Skeletal muscle satellite cell (primary cell): Measurements from ENCODE around the gene TMPRSS6.

Experiments used
- H3K27me3 ChIP-seq: 2 replicates; pipeline ENCODE4 v1.7.0; 2013; ENCODE audit warnings: low read length; ENCODE audit not compliant: control insufficient read depth, insufficient read depth
- H3K36me3 ChIP-seq: 2 replicates; pipeline ENCODE4 v1.7.0; 2013; ENCODE audit warnings: mild to moderate bottlenecking, control low read depth, low read length; ENCODE audit not compliant: insufficient read depth
- H3K4me1 ChIP-seq: 2 replicates; pipeline ENCODE4 v1.7.0; 2013; ENCODE audit warnings: low read length; ENCODE audit not compliant: control insufficient read depth, insufficient read depth
- H3K4me2 ChIP-seq: 2 replicates; pipeline ENCODE4 v1.7.0; 2013; ENCODE audit warnings: mild to moderate bottlenecking, low read length
- H3K4me3 ChIP-seq: 2 replicates; pipeline ENCODE4 v1.7.0; 2013; ENCODE audit warnings: low read length
- H3K9ac ChIP-seq: 2 replicates; pipeline ENCODE4 v1.7.0; 2013; ENCODE audit warnings: mild to moderate bottlenecking, low read depth, low read length, moderate library complexity
- H3K9me3 ChIP-seq: replicated peaks from 2 replicates; pipeline ENCODE4 v1.7.0; 2013; ENCODE audit warnings: mild to moderate bottlenecking, control low read depth, low read length

TMPRSS6 gene

GRCh38 chr22:37138849-37139561 is 29.5 kb upstream of the TMPRSS6 start:
- Histone ChIP-seq H3K9ac (no peak overlapping the region), H3K4me2 (no peak overlapping the region), H3K36me3 (no peaks in the 10 kb centered on the region), H3K9me3 (no peaks in the 10 kb centered on the region), H3K4me1 (no peaks in the 10 kb centered on the region), H3K4me3 (no peak overlapping the region), H3K27me3 (peaks cover 70% of the 10 kb centered on the region)

GRCh38 chr22:37137903-37138665 is 28.6 kb upstream of the TMPRSS6 start:
- no peaks in the 10 kb centered on the region for H3K4me1 ChIP-seq
- no peak overlapping the region for H3K4me2 ChIP-seq
- H3K9ac ChIP-seq, result no peak overlapping the region
- no peak overlapping the region for H3K4me3 ChIP-seq
- peaks cover 61% of the 10 kb centered on the region for H3K27me3 ChIP-seq
- no peaks in the 10 kb centered on the region for H3K9me3 ChIP-seq
- no peaks in the 10 kb centered on the region for H3K36me3 ChIP-seq

GRCh38 chr22:37137131-37137530 is 27.6 kb upstream of the TMPRSS6 start:
- Histone ChIP-seq H3K9ac (no peak overlapping the region), H3K4me3 (no peak overlapping the region), H3K36me3 (no peaks in the 10 kb centered on the region), H3K4me1 (no peaks in the 10 kb centered on the region), H3K4me2 (no peak overlapping the region), H3K9me3 (no peaks in the 10 kb centered on the region), H3K27me3 (peaks cover 53% of the 10 kb centered on the region)

GRCh38 chr22:37135023-37135422 is 25.5 kb upstream of the TMPRSS6 start:
- Histone ChIP-seq H3K4me1 (no peaks in the 10 kb centered on the region), H3K4me3 (no peak overlapping the region), H3K9me3 (no peaks in the 10 kb centered on the region), H3K27me3 (peaks cover 56% of the 10 kb centered on the region), H3K36me3 (no peaks in the 10 kb centered on the region), H3K9ac (no peak overlapping the region), H3K4me2 (no peak overlapping the region)

GRCh38 chr22:37133304-37134018 is 23.9 kb upstream of the TMPRSS6 start:
- Histone ChIP-seq H3K4me3 (no peak overlapping the region), H3K9ac (no peak overlapping the region), H3K27me3 (peaks cover 59% of the 10 kb centered on the region), H3K4me2 (no peak overlapping the region), H3K9me3 (no peaks in the 10 kb centered on the region), H3K4me1 (no peaks in the 10 kb centered on the region), H3K36me3 (no peaks in the 10 kb centered on the region)

- peaks cover 61% of the 10 kb centered on the region for H3K27me3 ChIP-seq
- H3K4me3 ChIP-seq, result no peak overlapping the region
- H3K9ac ChIP-seq, result no peak overlapping the region
- H3K4me2 ChIP-seq, result no peak overlapping the region
- H3K4me1 ChIP-seq, result no peaks in the 10 kb centered on the region
- H3K36me3 ChIP-seq, result no peaks in the 10 kb centered on the region
- no peaks in the 10 kb centered on the region for H3K9me3 ChIP-seq
Observed at GRCh38 chr22:37132773-37133172, 23.3 kb upstream of the TMPRSS6 start.

- Histone ChIP-seq H3K9me3 (no peaks in the 10 kb centered on the region), H3K36me3 (no peaks in the 10 kb centered on the region), H3K9ac (no peak overlapping the region), H3K4me2 (no peak overlapping the region), H3K27me3 (peaks cover 55% of the 10 kb centered on the region), H3K4me1 (no peaks in the 10 kb centered on the region), H3K4me3 (no peak overlapping the region)
Observed at GRCh38 chr22:37129866-37130441, 20.4 kb upstream of the TMPRSS6 start.

- no peak overlapping the region for H3K4me2 ChIP-seq
- peaks cover 55% of the 10 kb centered on the region for H3K27me3 ChIP-seq
- no peak overlapping the region for H3K9ac ChIP-seq
- H3K9me3 ChIP-seq, result no peaks in the 10 kb centered on the region
- no peaks in the 10 kb centered on the region for H3K4me1 ChIP-seq
- no peak overlapping the region for H3K4me3 ChIP-seq
- no peaks in the 10 kb centered on the region for H3K36me3 ChIP-seq
Observed at GRCh38 chr22:37128555-37129281, 19.2 kb upstream of the TMPRSS6 start.

GRCh38 chr22:37127350-37127878 is 17.9 kb upstream of the TMPRSS6 start:
- Histone ChIP-seq H3K4me1 (no peaks in the 10 kb centered on the region), H3K4me3 (no peak overlapping the region), H3K4me2 (no peak overlapping the region), H3K27me3 (peaks cover 69% of the 10 kb centered on the region), H3K36me3 (no peaks in the 10 kb centered on the region), H3K9ac (no peak overlapping the region), H3K9me3 (no peaks in the 10 kb centered on the region)

GRCh38 chr22:37126882-37127281 is 17.4 kb upstream of the TMPRSS6 start:
- H3K9ac ChIP-seq, result no peak overlapping the region
- H3K9me3 ChIP-seq, result no peaks in the 10 kb centered on the region
- H3K27me3 ChIP-seq, result peaks cover 74% of the 10 kb centered on the region
- H3K36me3 ChIP-seq, result no peaks in the 10 kb centered on the region
- no peak overlapping the region for H3K4me2 ChIP-seq
- no peak overlapping the region for H3K4me3 ChIP-seq
- no peaks in the 10 kb centered on the region for H3K4me1 ChIP-seq

- Histone ChIP-seq H3K27me3 (peaks cover 75% of the 10 kb centered on the region), H3K4me1 (no peaks in the 10 kb centered on the region), H3K36me3 (no peaks in the 10 kb centered on the region), H3K4me3 (no peak overlapping the region), H3K9ac (no peak overlapping the region), H3K4me2 (no peak overlapping the region), H3K9me3 (no peaks in the 10 kb centered on the region)
Observed at GRCh38 chr22:37126383-37126782, 16.9 kb upstream of the TMPRSS6 start.
